HG03354 (cell line): ENCODE data around the gene ME1.
A peak's percentile ranks its signal among the peaks of the same experiment; 100 is the strongest.
"Not testable (repeated sequence)": the region's sequence is repeated elsewhere in the genome, so short reads cannot be mapped to it uniquely, and the experiment has no call there.

Experiments used
- ATAC-seq: cut with Tn5 transposase; IDR thresholded peaks from one replicate; pipeline ENCODE4 v1.9.1; 2021; ENCODE audit warnings: mild to moderate bottlenecking; ENCODE audit not compliant: unreplicated experiment, poor library complexity, severe bottlenecking

The ME1 gene

DNA sequence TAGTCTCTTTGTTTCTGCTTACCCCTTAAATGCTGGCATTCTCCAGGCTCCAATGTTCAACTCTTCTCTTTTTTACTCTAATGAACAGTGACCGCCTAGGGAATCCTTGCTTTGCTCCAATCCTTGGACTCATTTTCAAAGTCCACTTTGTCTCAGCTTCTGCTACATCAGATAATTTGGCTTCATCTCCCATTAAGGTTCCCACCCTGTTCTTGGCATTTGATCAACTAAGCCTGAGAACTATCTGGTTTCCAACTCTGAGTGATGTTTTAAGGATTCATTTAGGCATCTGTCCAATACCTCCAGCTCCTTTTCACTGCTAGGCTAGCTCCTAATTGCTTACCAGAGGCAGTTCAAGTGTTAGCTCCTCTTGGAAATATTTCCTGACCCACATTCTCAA is 64.9 kb downstream of the ME1 start:
- ATAC-seq, result no peak

DNA sequence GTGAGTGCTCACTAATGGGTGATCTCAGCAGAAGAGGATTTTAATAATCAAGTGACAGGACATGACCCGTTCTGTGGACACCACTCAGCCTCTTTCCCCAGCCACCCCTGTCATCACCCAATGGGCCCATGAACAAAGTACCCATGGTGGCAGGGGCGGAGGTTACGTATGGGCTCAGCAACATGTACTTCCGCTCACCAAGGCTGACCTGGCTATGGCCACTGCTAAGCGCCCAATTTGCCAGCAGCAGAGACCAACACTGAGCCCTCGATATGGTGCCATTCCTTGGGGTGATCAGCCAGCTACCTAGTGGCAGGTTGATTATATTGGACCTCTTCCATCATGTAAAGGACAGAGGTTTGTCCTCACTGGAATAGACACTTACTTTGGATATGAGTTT is 68.5 kb downstream of the ME1 start:
- not testable (repeated sequence) for ATAC-seq

DNA sequence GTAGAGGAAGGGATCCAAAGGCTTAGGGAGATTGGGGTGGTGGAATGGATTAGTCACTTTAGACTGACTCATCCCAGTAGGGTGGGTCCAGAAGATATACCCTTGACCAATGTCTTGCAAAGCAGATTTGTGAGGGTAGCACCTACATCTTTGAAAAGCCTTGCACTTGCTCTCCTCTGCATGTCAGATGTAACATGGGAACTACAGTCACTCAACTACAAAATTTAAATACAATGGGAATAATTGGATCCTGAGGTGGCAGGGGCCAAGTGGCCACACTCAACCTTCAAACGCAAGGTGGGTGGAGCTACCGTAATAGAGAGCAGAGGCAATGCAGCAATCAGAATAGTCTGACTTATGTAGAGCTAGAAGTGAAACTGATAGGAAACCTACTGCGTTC is 71.2 kb downstream of the ME1 start:
- ATAC-seq, result no peak

DNA sequence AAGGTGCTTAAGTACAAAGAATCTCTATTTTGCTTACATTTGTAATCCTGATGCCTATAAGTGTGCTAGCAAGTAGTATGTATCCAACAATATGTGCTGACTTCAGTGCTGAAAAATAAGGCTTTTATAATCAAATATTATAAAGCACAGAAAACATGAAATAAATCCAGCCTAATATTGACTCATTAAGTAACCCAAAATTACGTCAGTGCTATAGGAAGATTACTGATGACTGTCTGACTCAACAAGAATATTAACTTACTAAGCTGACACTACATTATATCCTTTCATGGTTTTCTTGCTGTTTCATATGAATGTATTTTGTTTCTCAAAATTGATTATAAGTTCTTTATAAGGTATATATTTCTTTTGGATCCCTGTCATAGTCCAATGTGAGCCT is 76.1 kb downstream of the ME1 start:
- no peak for ATAC-seq

DNA sequence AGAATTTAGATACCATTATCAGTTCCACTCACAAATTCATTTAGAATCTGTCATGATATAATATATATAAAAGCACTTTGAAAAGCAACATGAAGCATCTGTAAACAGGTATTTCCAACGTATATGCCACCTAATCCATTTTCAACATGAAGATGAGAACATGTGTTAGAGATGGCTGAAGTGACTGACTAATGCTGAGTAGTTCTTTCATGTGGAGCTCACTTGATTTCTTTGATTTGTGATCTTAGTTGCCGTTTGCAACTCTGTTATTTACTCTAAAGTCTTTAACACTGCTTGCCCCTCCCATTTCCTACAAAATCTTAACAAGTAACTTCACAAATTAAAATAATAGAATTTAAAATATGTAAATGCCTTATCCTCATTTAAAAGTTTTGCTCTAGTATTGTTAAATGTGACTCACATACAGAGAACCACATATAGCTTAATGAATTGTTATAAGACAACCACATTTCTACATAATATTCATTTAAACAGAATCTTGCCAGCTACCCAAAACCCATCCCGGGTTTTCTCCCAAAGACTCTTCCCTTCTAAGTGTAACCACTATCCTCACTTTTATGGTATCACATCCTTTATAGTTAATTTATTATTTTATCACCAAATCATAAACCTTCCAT is 78.3 kb downstream of the ME1 start:
- no peak for ATAC-seq

DNA sequence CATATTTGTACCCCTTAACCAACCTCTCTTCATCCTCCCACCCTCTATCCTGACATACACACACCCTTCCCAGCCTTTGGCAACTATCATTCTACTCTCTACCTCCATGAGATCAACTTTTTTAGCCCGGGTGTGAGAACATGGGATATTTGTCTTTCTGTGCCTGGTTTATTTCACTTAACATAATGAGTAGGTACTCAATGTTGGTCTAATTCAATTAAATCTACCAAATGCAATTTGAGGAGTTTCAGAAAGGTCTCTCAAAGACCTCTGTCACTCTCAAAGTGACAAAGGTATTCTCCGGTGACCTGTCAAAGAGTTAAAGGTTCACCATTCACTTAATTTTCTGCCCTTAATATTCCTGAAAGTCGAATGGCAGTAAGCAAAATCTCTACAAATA is 87.7 kb downstream of the ME1 start:
- ATAC-seq, result no peak

DNA sequence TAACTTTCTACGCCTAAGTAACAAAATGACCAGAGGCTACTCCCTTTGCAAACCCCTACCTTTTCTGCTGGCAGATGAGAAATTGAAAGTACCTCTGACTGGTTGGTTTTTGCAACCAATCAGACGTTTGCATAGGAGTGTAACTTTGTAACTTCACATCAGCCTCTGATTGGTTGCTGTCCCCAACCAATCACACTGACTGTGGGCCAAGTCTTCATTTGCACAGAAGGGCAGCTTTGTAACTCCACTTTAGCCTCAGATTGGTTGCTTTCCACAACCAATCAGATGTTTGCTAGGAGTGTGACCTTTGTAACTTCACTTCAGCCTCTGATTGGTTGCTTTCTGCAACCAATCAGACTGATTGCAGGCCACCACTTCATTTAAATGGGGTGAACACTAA is 89.1 kb downstream of the ME1 start:
- ATAC-seq, result no peak

DNA sequence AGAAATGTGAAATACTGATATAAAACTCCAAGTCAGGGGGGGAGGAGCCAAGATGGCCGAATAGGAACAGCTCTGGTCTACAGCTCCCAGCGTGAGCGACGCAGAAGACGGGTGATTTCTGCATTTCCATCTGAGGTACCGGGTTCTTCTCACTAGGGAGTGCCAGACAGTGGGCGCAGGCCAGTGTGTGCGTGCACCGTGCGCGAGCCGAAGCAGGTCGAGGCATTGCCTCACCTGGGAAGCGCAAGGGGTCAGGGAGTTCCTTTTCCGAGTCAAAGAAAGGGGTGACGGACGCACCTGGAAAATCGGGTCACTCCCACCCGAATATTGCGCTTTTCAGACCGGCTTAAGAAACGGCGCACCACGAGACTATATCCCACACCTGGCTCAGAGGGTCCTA is 96.9 kb downstream of the ME1 start:
- ATAC-seq, result not testable (repeated sequence)

DNA sequence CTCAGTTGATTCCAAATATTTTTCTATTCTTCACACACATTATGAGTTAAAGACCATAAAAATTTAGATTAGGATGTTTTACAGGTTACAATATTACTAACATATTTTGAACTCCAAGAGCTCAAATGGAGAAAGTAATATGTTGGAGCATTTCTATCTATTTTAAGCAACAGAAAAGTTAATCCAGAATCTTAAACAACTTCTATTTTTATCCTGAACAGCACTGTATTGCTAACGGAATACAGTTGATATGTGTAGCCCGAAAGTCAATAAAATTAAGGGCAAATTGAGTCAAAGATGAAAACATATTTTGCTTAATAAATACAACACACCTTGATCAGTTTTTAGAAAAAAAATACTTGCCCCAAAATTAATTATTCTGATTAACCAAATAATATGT is 97.4 kb downstream of the ME1 start:
- ATAC-seq, result no peak

DNA sequence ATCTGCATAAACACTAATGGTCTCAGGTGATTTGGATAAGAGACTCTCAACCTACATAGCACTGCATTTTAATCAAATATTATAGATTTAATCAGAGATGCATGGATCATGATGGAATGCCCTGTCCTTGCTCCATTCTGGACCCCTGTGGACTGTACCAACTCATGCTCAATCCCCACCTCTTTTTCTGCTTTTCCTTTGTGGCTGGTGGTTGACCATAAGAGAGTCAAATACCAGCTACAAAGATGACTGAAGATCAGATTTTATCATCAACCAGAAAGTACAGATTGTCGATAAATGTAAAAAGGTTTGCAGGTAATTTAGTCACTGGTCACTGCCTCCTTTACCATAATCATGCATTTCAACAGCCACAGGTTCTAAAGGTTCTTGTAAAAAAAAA is 116.2 kb downstream of the ME1 start:
- no peak for ATAC-seq

DNA sequence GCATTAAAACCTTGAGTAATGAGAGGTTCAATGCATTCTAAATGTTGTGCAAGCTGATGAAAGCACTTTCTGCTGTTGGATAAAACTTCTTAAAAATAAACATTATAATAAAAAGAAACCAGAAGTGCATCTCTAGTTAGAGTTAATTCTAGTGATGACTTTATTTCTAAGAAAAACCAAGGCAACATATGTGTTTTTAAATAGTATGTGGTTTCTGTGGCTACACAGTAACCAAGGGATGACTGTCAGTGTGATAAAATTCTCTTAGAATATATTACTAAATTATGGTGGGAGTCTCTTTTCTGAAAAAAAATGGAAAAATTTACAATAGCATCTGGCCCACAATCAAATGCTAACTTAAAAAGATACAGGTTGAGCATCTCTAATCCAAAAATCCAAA is 117.0 kb downstream of the ME1 start:
- peak; percentile 62 for ATAC-seq

DNA sequence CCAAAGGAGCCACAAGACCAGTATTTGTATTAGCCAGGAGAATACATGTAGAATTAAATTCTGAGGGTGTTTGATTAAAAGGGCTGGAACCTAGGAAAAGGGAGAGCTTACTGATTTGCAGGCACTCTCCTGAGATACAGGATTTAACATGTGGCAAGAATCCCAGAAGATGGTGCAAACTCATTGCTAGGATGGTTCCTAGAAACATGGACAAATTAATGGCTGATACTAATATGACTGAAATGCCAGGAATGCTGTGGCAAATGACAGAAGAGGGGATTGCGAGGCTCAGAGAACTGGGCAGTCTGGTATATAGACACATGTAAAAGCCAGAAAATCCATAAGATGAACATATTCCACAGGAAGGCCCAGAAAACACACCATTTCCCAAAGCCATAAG is 119.6 kb downstream of the ME1 start:
- no peak for ATAC-seq

DNA sequence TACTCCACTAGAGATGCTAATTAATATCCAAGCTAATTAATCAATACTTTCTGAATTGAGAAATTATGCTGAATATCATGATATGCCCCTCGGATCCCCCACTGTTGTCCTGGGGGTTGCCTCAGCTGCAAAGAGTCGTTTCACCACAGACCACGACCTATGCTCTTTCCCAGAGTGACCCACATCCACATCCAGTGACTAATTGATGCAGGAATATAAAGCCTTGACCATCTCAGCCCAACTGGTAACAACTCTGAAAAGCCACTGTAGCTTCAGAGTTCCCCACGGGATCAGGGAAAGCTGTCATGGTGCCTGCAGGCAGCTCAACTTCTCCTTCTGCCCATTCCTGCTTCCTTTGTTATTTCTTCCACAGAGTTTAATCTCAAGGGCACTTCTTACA is 120.8 kb downstream of the ME1 start:
- no peak for ATAC-seq

DNA sequence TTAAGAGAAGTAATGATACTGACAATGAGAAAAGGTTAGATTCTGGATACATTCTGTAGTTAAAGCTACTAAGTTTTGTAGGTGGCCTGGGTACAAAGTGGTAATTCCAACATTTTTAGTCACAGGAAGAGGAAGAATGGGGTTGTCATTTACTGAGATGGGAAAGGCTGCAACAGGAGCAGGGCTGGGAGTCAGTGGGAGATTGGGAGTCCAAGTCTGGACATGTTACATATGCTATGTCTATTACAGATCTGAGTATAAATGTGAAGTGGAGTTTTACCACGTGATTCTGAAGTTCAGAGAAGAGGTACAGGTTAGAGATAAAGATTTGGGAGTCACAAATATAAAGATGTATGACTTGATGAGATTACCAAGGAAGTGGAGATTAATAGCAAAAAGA is 121.5 kb downstream of the ME1 start:
- no peak for ATAC-seq

DNA sequence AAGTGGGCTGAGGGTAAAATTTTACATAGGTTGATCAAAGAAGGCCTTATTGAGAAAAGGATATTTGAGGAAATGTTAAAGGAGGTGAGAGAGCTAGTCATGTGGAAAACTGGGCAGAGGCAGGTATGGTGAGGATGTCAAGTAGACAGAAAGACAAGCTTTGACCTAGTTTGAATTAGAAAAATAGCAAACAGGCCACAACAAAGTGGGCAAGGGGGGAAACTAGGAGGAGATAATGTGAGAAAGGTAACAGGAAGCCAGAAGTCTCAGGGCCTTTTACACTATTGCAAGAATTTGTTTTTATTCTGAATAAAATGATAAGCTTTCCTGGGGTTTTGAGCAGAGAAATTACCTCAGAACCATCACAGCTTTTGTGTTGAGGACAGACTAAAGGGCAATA is 122.0 kb downstream of the ME1 start:
- no peak for ATAC-seq

DNA sequence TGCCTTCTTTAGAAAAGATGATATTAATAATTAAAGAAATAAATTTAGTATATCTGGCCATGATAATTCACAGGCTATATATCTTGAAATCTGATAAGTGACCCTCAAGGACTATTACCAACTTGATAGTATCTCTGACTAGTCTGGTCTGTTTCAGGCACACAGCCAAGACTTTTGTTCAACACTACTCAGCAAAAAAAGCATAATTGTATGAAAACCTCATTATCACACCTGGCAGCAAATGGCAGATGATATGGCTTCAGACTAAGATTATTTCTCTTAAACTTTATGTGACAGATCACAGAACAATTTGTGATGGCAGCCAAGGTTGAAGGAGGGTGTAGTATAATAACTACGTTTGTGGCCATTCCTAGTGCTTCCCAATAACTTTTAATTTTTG is 123.0 kb downstream of the ME1 start:
- no peak for ATAC-seq

DNA sequence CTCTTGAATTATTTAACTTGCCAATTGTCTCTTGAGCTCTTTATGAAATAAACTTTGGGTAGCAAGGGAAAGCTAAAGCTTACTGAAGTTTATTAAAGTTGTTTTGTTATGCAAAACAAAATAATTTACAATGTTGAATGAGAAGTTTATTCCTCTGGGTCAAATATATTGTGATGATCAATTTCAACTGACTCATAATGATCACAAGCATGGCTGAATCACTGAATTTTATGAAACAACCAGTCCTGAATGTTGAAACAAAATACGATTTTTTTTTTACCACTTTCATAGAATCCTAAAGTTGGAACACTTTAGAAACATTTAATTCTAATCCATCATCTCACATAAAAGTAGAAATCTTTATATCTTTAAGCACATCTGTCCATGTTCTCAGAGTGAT is 127.4 kb downstream of the ME1 start:
- no peak for ATAC-seq

DNA sequence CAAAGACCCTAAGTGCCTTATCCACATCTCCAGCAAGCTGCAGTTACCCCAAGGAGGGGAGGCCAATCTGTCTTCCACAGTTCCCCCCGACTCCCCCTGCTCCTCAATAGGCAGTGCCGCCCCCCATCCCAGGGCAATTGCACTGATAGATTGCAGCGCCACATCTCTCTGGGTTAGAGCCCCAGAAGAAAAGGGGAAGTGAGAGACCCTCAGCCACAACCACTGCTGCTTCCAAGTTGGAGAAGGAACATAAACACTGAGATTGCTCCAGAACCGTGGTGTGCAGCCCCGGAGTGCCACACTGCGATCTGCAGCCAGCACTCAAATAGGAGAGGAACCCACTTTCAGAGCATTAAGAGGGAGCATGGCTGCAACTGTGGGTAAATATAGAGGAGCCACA is 136.2 kb downstream of the ME1 start:
- peak; percentile 45 for ATAC-seq

DNA sequence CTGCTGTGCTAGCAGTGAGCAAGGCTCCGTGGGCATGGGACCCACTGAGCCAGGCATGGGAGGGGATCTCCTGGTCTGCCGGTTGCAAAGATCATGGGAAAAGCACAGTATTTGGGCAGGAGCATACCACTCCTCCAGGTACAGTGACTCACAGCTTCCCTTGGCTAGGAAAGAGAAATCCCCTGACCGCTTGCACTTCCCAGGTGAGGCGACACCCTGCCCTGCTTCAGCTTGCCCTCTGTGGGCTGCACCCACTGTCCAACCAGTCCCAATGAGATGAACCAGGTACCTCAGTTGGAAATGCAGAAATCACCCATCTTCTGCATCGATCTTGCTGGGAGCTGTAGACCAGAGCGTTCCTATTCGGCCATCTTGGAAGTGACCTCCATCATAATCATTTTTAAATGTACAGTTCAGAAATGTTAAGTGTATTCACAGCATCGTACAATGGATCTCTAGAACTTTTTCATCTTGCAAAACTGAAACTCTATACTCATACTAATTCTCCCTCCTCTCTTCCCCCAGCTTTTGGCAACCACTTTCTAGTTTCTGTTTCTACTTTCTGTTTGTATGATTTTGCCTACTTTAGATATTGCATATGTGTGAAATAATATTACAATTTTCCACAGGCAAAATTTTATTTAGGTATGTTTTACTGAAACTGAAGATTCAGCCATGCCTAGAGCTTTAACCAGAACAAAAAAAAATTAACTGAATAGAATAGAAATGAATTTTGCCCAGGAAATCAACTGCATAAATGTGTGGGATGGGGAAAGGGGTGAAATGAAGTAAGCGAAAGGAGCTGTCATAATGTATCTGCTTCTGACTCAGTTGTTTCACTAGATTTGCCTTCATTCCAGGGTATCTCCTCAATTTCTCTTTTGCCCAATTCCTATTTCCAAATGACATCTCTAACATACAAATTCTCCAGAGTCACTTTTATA is 137.7 kb downstream of the ME1 start:
- peak; percentile 91 for ATAC-seq

DNA sequence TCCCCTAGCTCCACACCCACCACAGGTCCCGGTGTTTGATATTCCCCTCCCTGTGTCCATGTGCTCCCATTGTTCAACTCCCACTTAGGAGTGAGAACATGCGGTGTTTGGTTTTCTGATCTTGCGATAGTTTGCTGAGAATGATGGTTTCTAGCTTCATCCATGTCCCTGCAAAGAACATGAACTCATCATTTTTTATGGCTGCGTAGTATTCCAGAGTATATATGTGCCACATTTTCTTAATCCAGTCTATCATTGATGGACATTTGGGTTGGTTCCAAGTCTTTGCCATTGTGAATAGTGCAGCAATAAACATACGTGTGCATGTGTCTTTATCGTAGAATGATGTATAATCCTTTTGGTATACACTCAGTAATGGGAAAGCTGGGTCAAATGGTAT is 143.6 kb downstream of the ME1 start:
- not testable (repeated sequence) for ATAC-seq

DNA sequence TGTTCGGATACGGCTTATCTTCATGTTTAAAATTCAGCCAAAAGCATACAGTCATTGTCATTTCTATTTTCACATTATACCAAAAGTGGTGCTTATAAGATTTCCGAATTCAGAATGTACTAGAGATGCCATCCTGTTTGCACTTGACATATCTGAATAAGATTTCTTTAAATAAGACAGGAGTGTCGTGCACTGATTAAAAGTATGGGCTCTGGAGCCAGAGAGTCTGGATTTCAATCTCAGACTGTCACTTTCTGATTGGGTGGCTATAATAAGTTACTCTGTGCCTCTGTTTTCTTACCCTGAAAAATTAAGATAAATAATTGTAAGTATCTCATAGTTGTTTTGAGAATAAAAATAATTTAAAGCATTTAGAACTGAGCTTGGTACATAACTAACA is 144.9 kb downstream of the ME1 start:
- ATAC-seq, result no peak
